PC-9 (cell line): ENCODE results near the gene NPY. TPM values are rescaled to one million over a fixed set of nuclear protein-coding genes. Genes with fewer than 3 reads are reported as not detected.

ENCODE experiments used
- BruUV-seq: library from RNA; stranded (reverse); fragments of 400-500 nt; replicated peaks from 2 replicates; lab custom pipeline; 2021; lab: Mats Ljungman, UMichigan
- CTCF ChIA-PET: fragments of 300-600 bp; sonication (Branson Sonifier 250); formaldehyde crosslinking; loops from one replicate; lab custom pipeline; 2022; ENCODE audit warnings: antibody characterized with exemption; lab: Charles Lee
- POLR2A ChIA-PET: fragments of 300-600 bp; sonication (Branson Sonifier 250); formaldehyde crosslinking; loops from one replicate; lab custom pipeline; 2022; ENCODE audit warnings: antibody characterized with exemption; ENCODE audit not compliant: unreplicated experiment; lab: Charles Lee
- DNase-seq, 2 experiments: peaks; one replicate each; pipeline versions ENCODE4 v3.0.0 to v3.0.0-alpha.2; 2015 to 2022; ENCODE audit warnings: mixed read lengths in 1 of 2
- H2AFZ ChIP-seq: fragments of 200-600 bp; sonication (generic); 2 replicates; pipeline ENCODE4 v1.8.1; 2017; ENCODE audit warnings: antibody characterized with exemption
- H3F3A ChIP-seq: fragments of 200-600 bp; sonication (generic); 2 replicates; pipeline ENCODE4 v1.8.1; 2017; ENCODE audit warnings: antibody characterized with exemption, mild to moderate bottlenecking, low read depth; ENCODE audit not compliant: insufficient read depth
- H3K27ac ChIP-seq: fragments of 200-600 bp; sonication (generic); 2 replicates; pipeline ENCODE4 v1.6.1; 2016; ENCODE audit warnings: mixed run types
- H3K27me3 ChIP-seq: fragments of 200-600 bp; sonication (generic); 2 replicates; pipeline ENCODE4 v1.6.1; 2016; ENCODE audit warnings: low read depth, mixed run types; ENCODE audit not compliant: insufficient read depth
- H3K36me3 ChIP-seq: fragments of 200-600 bp; sonication (generic); 2 replicates; pipeline ENCODE4 v1.6.1; 2016; ENCODE audit warnings: low read depth, mixed run types
- H3K4me1 ChIP-seq: fragments of 200-600 bp; sonication (generic); replicated peaks from 2 replicates; pipeline ENCODE4 v1.6.1; 2016; ENCODE audit warnings: mixed run types; ENCODE audit not compliant: insufficient read depth
- H3K4me2 ChIP-seq: fragments of 200-600 bp; sonication (generic); 2 replicates; pipeline ENCODE4 v1.6.1; 2017; ENCODE audit warnings: mixed run types
- H3K4me3 ChIP-seq: fragments of 200-600 bp; sonication (generic); 2 replicates; pipeline ENCODE4 v1.6.1; 2016; ENCODE audit warnings: mixed run types
- H3K79me2 ChIP-seq: fragments of 200-600 bp; sonication (generic); 2 replicates; pipeline ENCODE4 v1.6.1; 2017; ENCODE audit warnings: low read depth, mixed run types
- H3K9me2 ChIP-seq: fragments of 200-600 bp; sonication (generic); 2 replicates; pipeline ENCODE4 v1.8.1; 2017; ENCODE audit warnings: mild to moderate bottlenecking; ENCODE audit not compliant: insufficient read depth
- H3K9me3 ChIP-seq: fragments of 200-600 bp; sonication (generic); 2 replicates; pipeline ENCODE4 v1.8.1; 2016; ENCODE audit warnings: low read depth; ENCODE audit not compliant: insufficient read depth
- H4K20me1 ChIP-seq: fragments of 200-600 bp; sonication (generic); 2 replicates; pipeline ENCODE4 v1.8.1; 2017; ENCODE audit not compliant: insufficient read depth
- EZH2 ChIP-seq: fragments of 200-600 bp; sonication (generic); IDR thresholded peaks from 2 replicates; pipeline ENCODE4 v1.8.0; 2017; ENCODE audit warnings: antibody characterized with exemption, low read depth
- intact Hi-C: fragments of 100-400 bp; cut with micrococcal nuclease; formaldehyde crosslinking; loops from one replicate; pipeline ENCODE4 v1.10.0; 2022; ENCODE audit not compliant: unreplicated experiment
- total RNA-seq: library from RNA; stranded (reverse); gene quantifications from 2 replicates; pipeline ENCODE4 v1.2.3, GENCODE V29; 2021
- TF ChIP-seq, protein P1 (sequence below): fragments of 200-600 bp; sonication (generic); conservative IDR thresholded peaks from 2 replicates; pipeline ENCODE4 v1.6.1; 2017; ENCODE audit warnings: mixed run types, antibody characterized with exemption, mild to moderate bottlenecking, moderate library complexity

NPY gene
- total RNA-seq, 1 experiment from 2014 or later = not detected

DNA sequence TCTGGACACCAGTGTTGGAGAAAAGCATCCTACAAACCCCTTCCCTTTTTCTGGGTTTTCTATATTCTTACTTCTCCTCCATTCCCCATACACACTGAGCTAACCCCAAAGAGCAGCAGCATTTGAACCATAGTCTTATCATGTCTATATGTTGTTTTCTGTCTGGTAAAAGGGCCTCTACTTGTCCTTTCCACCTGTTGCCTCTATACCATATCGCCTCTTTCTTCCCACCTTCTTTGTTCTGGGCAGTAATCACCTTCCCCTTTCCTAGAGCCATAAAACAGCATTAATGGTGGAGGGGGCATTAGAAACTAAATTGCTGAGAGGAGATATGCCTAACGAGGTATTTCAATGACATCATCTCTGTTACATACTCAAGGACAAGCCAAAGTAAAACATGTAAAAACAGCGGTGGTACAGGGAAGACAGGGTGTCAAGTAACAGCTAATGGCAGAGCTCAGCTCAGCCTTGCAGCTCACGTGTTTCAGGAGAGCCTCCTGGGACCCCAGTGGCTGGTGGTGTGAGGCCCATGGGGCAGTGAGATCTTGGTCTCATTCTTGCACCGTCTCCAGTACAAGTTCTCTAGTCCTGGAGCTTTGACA, 20.6 kb downstream of the NPY start:
- H3K4me2 ChIP-seq = no peak overlapping the region
- intact Hi-C loops = no loop called here
- TF ChIP-seq EZH2 = no peak
- TF ChIP-seq, protein P1, sequence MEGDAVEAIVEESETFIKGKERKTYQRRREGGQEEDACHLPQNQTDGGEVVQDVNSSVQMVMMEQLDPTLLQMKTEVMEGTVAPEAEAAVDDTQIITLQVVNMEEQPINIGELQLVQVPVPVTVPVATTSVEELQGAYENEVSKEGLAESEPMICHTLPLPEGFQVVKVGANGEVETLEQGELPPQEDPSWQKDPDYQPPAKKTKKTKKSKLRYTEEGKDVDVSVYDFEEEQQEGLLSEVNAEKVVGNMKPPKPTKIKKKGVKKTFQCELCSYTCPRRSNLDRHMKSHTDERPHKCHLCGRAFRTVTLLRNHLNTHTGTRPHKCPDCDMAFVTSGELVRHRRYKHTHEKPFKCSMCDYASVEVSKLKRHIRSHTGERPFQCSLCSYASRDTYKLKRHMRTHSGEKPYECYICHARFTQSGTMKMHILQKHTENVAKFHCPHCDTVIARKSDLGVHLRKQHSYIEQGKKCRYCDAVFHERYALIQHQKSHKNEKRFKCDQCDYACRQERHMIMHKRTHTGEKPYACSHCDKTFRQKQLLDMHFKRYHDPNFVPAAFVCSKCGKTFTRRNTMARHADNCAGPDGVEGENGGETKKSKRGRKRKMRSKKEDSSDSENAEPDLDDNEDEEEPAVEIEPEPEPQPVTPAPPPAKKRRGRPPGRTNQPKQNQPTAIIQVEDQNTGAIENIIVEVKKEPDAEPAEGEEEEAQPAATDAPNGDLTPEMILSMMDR = no peak
- DNase-seq = no peak
- H4K20me1 ChIP-seq = no peaks in the 10 kb centered on the region
- POLR2A ChIA-PET = no interaction called here
- no peak overlapping the region for H3K4me3 ChIP-seq
- no TSS peak for BruUV-seq
- no peak overlapping the region for H2AFZ ChIP-seq
- no peak overlapping the region for H3K27ac ChIP-seq
- no peaks in the 10 kb centered on the region for H3K36me3 ChIP-seq
- 0 out of 2 replicates have a peak, but pooled peaks cover 5% of the 10 kb centered on the region for H3F3A ChIP-seq
- H3K4me1 ChIP-seq = 0 out of 2 replicates have a peak, but pooled peaks cover 11% of the 10 kb centered on the region
- H3K27me3 ChIP-seq = no peaks in the 10 kb centered on the region
- CTCF ChIA-PET = no interaction called here
- no peaks in the 10 kb centered on the region for H3K9me3 ChIP-seq
- H3K9me2 ChIP-seq = no peaks in the 10 kb centered on the region
- H3K79me2 ChIP-seq = no peaks in the 10 kb centered on the region

DNA sequence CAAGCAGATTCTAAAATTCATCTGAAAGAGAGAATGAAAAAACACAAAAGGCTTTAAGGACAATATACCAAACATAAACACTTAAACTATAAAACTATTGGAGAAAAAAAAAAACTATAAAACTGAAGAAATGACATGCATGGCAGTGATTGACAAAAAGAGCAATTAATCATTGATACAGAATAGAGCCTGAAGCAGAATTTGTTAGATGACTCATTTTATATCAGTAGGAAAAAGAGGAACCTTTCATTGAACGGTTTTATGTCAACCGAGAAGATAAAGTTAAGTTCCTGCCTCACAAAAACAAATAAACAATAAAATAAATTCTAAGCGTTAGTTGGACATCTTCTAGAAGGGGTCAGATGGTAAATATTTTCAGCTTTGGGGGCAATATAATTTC, 23.3 kb downstream of the NPY start:
- H3K9me2 ChIP-seq = no peaks in the 10 kb centered on the region
- H3K27me3 ChIP-seq = no peaks in the 10 kb centered on the region
- H2AFZ ChIP-seq = no peak overlapping the region
- no peak overlapping the region for H3K4me3 ChIP-seq
- no peak overlapping the region for H3K27ac ChIP-seq
- BruUV-seq = no TSS peak
- H4K20me1 ChIP-seq = no peaks in the 10 kb centered on the region
- peaks cover 1% of the 10 kb centered on the region; the same call in 1 of the 2 replicates for H3K9me3 ChIP-seq
- intact Hi-C loops = no loop called here
- 0 out of 2 replicates have a peak, but pooled peaks cover 11% of the 10 kb centered on the region for H3K4me1 ChIP-seq
- no peaks in the 10 kb centered on the region for H3K36me3 ChIP-seq
- 0 out of 2 replicates have a peak, but pooled peaks cover 5% of the 10 kb centered on the region for H3F3A ChIP-seq
- peak in 1 of 2 experiments; percentile 44 for DNase-seq
- H3K79me2 ChIP-seq = no peaks in the 10 kb centered on the region
- ChIA-PET POLR2A (no interaction called here), CTCF (no interaction called here)
- no peak for TF ChIP-seq EZH2
- TF ChIP-seq, protein P1 = no peak
- no peak overlapping the region for H3K4me2 ChIP-seq

DNA sequence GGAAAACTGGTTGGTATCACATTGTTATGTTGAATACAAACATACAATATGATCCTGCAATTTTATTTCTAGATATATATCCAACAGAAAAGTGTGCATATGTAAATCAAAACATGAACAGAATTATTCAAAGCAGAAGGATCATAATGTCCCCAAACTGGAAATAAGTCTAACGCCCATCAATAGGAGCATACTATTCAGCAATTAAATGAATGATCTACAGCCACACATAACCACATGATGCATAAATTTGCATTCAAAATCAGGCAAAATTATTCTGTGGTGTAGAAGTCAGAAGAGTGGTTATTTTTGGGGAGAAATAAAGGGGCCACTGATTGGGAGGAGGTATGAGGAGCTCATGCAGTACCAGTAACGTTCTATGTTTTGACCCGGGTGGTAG, 28.6 kb downstream of the NPY start:
- BruUV-seq = no TSS peak
- no peak overlapping the region for H2AFZ ChIP-seq
- no peaks in the 10 kb centered on the region for H4K20me1 ChIP-seq
- H3K79me2 ChIP-seq = no peaks in the 10 kb centered on the region
- no peak overlapping the region for H3K4me3 ChIP-seq
- peaks cover 4% of the 10 kb centered on the region; the same call in 1 of the 2 replicates for H3K9me3 ChIP-seq
- H3K4me2 ChIP-seq = no peak overlapping the region
- H3F3A ChIP-seq = 0 out of 2 replicates have a peak, but pooled peaks cover 5% of the 10 kb centered on the region
- no peaks in the 10 kb centered on the region for H3K9me2 ChIP-seq
- no peaks in the 10 kb centered on the region for H3K36me3 ChIP-seq
- no peaks in the 10 kb centered on the region for H3K27me3 ChIP-seq
- CTCF ChIA-PET = no interaction called here
- no peak overlapping the region for H3K27ac ChIP-seq
- intact Hi-C loops = no loop called here
- POLR2A ChIA-PET = no interaction called here
- 0 out of 2 replicates have a peak, but pooled peaks cover 4% of the 10 kb centered on the region for H3K4me1 ChIP-seq
- DNase-seq = no peak
- TF ChIP-seq, protein P1 = no peak
- TF ChIP-seq EZH2 = no peak
